AG09319 (cell line): ENCODE measurements around the gene SUSD3.
"Not testable (repeated sequence)": the region's sequence is repeated elsewhere in the genome, so short reads cannot be mapped to it uniquely, and the experiment has no call there.

Experiments
- DNase-seq: peaks from one replicate; pipeline ENCODE4 v3.0.0-alpha.2; 2010; ENCODE audit warnings: low read depth; ENCODE audit errors: extremely low read depth
- TF ChIP-seq, protein P1 (sequence below): IDR thresholded peaks from 2 replicates; pipeline ENCODE4 v1.5.1; 2011; ENCODE audit warnings: low read depth, mild to moderate bottlenecking, inconsistent platforms, low read length, moderate library complexity

Gene SUSD3

DNA sequence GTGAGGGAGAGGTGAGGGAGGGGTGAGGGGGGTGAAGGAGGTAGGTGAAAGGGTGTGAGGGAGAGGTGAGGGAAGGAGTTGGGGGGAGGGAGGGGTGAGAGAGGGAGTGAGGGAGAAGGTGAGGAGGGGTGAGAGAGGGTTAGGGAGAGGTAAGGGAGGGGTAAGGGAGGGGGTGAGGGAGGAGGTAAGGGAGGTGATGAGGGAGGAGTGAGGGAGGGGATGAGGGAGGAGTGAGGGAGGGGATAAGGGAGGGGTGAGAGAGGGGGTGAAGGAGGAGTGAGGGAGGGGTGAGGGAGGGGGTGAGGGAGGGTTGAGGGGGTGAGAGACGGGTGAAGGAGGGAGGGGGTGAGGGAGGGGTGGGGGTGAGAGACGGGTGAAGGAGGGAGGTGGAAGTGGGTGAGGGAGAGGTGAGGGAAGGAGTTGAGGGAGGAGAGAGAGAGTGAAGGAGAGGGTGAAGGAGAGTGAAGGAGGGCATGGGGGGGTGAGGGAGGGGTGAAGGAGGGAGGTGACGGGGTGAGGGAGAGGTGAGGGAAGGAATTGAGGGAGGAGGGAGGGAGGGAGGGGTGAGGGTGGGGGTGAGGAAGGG, 57.1 kb downstream of the SUSD3 start:
- TF ChIP-seq, protein P1, sequence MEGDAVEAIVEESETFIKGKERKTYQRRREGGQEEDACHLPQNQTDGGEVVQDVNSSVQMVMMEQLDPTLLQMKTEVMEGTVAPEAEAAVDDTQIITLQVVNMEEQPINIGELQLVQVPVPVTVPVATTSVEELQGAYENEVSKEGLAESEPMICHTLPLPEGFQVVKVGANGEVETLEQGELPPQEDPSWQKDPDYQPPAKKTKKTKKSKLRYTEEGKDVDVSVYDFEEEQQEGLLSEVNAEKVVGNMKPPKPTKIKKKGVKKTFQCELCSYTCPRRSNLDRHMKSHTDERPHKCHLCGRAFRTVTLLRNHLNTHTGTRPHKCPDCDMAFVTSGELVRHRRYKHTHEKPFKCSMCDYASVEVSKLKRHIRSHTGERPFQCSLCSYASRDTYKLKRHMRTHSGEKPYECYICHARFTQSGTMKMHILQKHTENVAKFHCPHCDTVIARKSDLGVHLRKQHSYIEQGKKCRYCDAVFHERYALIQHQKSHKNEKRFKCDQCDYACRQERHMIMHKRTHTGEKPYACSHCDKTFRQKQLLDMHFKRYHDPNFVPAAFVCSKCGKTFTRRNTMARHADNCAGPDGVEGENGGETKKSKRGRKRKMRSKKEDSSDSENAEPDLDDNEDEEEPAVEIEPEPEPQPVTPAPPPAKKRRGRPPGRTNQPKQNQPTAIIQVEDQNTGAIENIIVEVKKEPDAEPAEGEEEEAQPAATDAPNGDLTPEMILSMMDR = no peak
- DNase-seq = no peak

DNA sequence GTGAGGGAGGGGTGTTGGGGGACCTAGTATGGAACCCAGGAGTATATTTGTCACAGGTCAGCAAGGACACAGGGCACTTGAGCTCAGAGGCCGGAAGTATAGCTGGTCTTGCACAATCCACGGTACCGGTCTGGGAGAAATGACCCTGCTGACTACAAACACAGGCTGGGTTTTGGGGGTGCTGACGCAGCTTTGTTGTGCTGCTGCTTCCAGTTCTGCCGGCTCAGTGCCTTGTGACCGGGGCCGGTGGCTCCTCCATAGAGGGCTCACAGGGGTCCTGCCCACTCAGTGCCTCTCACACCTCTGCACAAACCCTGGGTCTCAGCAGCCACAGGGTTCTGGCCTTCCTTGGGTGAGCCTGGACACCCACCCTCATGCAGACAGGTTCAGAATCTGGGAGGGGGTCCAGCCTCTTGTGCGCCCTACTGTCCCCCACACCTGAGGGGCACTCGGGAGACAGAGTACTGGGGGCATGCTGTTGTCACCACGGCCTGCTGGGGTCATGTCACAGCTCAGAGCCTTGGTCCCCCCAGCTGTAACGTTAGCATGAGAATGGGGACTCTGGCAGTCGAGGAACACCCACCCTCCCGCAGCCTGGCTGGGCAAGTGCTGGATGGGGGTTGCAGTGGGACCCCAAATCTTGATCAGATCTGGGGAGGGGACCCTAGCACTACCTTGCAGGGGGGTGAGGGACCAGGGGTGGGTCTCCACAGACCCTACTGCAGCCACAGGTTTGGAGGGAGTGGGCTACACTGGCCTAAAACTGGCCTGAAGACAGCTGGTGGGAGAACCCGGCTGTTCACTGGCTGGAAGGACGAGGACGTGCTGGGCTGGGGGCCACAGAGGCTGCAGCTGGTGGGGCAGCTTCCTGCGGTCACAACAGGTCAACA, 57.8 kb downstream of the SUSD3 start:
- TF ChIP-seq, protein P1 = no peak
- DNase-seq = peak; percentile 46

DNA sequence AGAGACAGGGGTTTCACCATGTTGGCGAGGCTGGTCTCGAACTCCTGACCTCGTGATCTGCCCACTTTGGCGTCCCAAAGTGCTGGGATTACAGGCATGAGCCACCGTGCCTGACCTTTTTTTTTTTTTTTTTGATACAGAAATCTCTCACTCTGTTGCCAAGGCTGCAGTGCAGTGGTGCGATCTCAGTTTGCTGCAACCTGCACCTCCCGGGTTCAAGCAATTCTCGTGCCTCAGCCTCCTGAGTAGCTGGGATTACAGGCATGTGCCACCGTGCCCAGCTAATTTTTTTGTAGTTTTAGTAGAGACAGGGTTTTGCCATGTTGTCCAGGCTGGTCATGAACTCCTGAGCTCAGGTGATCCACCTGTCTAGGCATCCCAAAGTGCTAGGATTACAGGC, 59.0 kb downstream of the SUSD3 start:
- not testable (repeated sequence) for DNase-seq

DNA sequence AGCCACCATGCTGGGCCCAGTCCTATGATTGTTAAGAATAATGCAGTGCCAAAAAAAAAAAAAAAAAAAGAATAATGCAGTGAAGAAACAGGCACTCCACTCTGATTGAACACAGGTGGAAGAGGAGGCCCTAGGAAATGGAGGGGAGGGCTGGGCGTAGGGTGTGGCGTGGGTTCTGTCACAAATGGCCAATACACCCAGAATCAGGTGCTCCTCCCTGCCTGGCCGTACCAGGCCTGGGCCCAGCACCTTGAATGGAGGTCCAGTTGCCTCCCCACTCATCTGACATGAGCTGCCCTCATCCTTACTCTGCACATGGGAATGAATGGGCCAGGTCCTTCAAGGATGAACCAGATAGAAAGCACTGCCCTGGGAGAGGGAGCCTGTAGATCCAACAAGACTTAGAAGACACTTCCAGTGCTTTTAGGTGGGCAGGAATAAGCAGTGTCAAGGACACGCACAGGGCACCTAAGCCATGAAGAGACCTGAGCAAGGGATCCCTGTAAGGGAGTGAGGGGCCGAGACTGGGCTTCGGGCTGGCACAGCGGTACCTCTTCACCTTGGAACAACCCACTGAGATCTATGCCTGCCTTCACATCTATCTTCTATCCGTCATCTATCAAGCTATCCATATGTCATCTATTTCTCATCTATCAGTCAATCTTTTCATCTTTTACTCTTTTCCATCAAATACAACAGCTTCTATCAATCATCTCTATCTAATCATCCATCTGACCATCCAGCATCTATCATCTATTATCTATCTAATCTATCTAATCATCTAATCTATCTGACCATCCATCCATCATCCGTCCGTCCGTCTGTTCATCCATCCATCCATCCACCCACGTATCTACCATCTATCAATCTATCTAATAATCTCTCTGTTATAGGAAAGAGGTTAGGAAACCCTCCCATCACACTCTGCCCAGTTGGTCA, 59.7 kb downstream of the SUSD3 start:
- DNase-seq = no peak
- TF ChIP-seq, protein P1 = no peak

DNA sequence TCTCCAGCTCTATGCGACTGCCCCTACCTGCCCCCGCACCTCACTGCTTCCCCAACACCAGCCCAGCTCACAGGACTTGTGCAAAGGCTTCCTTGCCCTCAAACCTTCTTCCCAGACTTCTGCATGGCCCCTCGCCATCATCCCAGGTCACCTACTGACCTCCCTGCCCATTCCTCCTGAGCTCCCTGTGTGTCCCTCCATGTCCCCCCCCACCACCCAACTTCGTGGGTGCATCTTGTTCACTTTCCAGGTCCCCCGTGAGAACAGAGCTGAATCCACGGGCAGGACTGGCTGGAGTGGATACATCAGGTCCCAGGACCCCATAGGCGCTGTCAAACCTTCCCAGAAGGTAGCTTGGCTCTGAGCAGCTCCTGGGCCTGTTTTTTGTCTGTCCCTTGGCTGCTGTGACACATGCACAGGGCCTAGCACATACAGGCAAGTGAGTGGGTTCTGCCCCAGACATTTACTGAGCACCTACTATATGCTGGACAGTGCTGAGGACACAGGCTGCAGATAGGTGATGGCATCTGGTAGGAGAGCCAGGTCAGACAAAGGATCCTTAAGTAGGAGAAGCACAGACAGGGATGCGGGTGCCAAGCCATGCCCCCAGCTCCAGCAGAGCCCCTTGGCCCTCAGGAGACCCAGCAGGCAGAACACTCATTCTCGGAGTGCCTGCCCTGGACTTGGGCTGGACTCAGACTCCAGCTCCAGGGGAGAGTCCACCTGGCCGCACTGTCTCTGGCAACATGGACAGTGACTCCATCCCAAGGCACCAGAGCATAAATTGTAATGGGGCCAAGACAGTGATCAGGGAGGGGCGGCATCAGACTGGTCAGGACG, 60.6 kb downstream of the SUSD3 start:
- TF ChIP-seq, protein P1 = no peak

DNA sequence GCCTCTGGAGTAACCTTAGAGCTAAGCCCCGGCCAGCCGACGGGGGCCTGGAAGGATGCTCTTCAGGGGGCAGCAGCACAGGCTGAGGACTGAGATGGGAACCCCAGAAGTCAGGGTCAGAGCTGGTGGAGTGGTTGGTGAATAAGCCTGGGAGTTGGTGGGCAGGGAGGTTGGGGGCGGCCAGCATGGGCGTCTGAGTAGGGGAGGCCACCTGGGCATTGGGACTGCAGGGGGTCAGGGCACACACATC, 61.1 kb downstream of the SUSD3 start:
- DNase-seq = no peak
- TF ChIP-seq, protein P1 = no peak

More for the DNA sequence above, 60.6 kb downstream of the SUSD3 start:
- DNase-seq = no peak
